GM18951 (cell line): Measurements from ENCODE around the gene RBM8A.

Experiments used
- POLR2A ChIP-seq: IDR thresholded peaks from 4 replicates; pipeline ENCODE4 v1.6.1; 2011; ENCODE audit warnings: mild to moderate bottlenecking; ENCODE audit not compliant: insufficient read length, insufficient read depth; ENCODE audit errors: extremely low read depth
- in situ Hi-C: fragments of 300-500 bp; cut with MboI; formaldehyde crosslinking; loops from one replicate; pipeline ENCODE4 v1.12.0; 2022; ENCODE audit warnings: low sequenced_read_pairs, mixed read lengths, inconsistent platforms; ENCODE audit not compliant: unreplicated experiment

RBM8A gene

GRCh38 chr1:145927063-145927886 is at the start of gene RBM8A:
RBM8A (minus strand) TSS chr1:145927484; CDS start chr1:145927426, 58 bp downstream.
- peak; percentile 90 for TF ChIP-seq POLR2A
- in situ Hi-C loops = no loop called here

GRCh38 chr1:145977016-145977415 is 49.7 kb upstream of the RBM8A start:
- TF ChIP-seq POLR2A = no peak
- in situ Hi-C loops = loop anchor here (5.0 kb wide), 1 partner anchor 35 kb away; no protein-coding TSS in a partner anchor

GRCh38 chr1:145975216-145975615 is 47.9 kb upstream of the RBM8A start:
- in situ Hi-C loops = loop anchor here (5.0 kb wide), 1 partner anchor 37 kb away; no protein-coding TSS in a partner anchor
- TF ChIP-seq POLR2A = no peak

GRCh38 chr1:145974721-145975120 is 47.4 kb upstream of the RBM8A start:
- in situ Hi-C loops = loop anchor here (5.0 kb wide), 1 partner anchor 38 kb away; no protein-coding TSS in a partner anchor
- no peak for TF ChIP-seq POLR2A

- in situ Hi-C loops = no loop called here
- no peak for TF ChIP-seq POLR2A
These were observed 45.3 kb upstream of the RBM8A start for GRCh38 chr1:145972580-145972979.

GRCh38 chr1:145967288-145967687 is 40.0 kb upstream of the RBM8A start:
- in situ Hi-C loops = no loop called here
- TF ChIP-seq POLR2A = no peak

GRCh38 chr1:145965119-145965744 is 37.9 kb upstream of the RBM8A start:
- TF ChIP-seq POLR2A = no peak
- in situ Hi-C loops = no loop called here

GRCh38 chr1:145964328-145965118 is 37.2 kb upstream of the RBM8A start, which contains the start of the genes ANKRD34A and POLR3GL:
ANKRD34A (minus strand) TSS chr1:145964575; CDS start chr1:145961759, 2,816 bp downstream.
POLR3GL (plus strand) TSS chr1:145964690; CDS start chr1:145974866, 10,176 bp downstream.
- TF ChIP-seq POLR2A = peak; percentile 96
- in situ Hi-C loops = no loop called here

- no peak for TF ChIP-seq POLR2A
- in situ Hi-C loops = no loop called here
These were observed 36.2 kb upstream of the RBM8A start for GRCh38 chr1:145963265-145964019.

- in situ Hi-C loops = no loop called here
These were observed 35.1 kb upstream of the RBM8A start for GRCh38 chr1:145962157-145963102.

GRCh38 chr1:145961425-145962156 is 34.3 kb upstream of the RBM8A start:
- TF ChIP-seq POLR2A = no peak
- in situ Hi-C loops = no loop called here

More at GRCh38 chr1:145962157-145963102, 35.1 kb upstream of the RBM8A start:
- TF ChIP-seq POLR2A = peak; percentile 5

- no peak for TF ChIP-seq POLR2A
- in situ Hi-C loops = no loop called here
These were observed 33.8 kb upstream of the RBM8A start for GRCh38 chr1:145961109-145961424.
